ENCODE measurements around the gene ATP9A.

- TF ChIP-seq MAX (IDR thresholded peaks at IDR 0.05; ENCODE audit: low read depth, low read length) (no peak), POLR2A (IDR thresholded peaks at IDR 0.05; ENCODE audit: extremely low read depth, insufficient read length) (no peak)
Observed at GRCh38 chr20:51588762-51589161, 179.4 kb downstream of the ATP9A start.
